Omental fat pad (tissue), 4 donors: ENCODE measurements around the gene USP32. TPM values are rescaled to one million over a fixed set of nuclear protein-coding genes. Genes with fewer than 3 reads are reported as not detected.

Experiments
- ATAC-seq: fragments of 150-250 bp; one replicate; pipeline ENCODE4 v1.9.1; 2016; ENCODE audit warnings: mild to moderate bottlenecking, moderate library complexity; ENCODE audit not compliant: low FRiP score
- DNase-seq: peaks from one replicate; pipeline ENCODE4 v3.0.0-alpha.2; 2019; ENCODE audit warnings: low spot score
- total RNA-seq, 4 donors: library from RNA; depleted of rRNA; stranded (reverse); fragments of >200 nt; gene quantifications; one replicate each; pipeline ENCODE4 v1.1.0, GENCODE V29; 2016
- TF ChIP-seq, protein P1 (sequence below), 3 donors: fragments of 450-650 bp; IDR thresholded peaks; one replicate each; pipeline ENCODE4 v1.5.1; 2016 to 2017; ENCODE audit warnings: antibody characterized with exemption in 3 of 3, mild to moderate bottlenecking in 3 of 3, moderate library complexity in 2 of 3

USP32 gene
- total RNA-seq, 4 donors from 2014 or later: 53.3 to 91.6 (median 69.7) TPM

DNA sequence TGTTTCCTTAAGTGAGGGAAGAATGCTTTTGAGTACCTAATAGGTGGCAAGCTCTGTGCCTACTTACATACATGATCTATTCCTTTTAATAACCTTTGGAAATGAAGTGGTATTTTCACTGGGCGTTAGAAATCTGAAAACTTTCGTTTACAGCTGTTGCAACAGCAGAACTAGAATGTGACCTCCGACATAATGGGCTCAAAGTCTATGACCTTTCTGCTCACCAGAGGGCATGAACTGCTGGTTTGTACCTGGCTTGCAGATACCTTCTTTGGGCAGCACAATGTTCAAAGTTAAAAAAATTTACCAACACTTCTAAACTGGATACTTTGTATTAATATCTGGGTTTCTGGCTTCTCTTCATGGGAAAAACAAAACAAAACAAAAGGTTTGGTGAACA, 217.9 kb downstream of the USP32 start:
- DNase-seq: no peak
- ATAC-seq: no peak
- TF ChIP-seq, protein P1, sequence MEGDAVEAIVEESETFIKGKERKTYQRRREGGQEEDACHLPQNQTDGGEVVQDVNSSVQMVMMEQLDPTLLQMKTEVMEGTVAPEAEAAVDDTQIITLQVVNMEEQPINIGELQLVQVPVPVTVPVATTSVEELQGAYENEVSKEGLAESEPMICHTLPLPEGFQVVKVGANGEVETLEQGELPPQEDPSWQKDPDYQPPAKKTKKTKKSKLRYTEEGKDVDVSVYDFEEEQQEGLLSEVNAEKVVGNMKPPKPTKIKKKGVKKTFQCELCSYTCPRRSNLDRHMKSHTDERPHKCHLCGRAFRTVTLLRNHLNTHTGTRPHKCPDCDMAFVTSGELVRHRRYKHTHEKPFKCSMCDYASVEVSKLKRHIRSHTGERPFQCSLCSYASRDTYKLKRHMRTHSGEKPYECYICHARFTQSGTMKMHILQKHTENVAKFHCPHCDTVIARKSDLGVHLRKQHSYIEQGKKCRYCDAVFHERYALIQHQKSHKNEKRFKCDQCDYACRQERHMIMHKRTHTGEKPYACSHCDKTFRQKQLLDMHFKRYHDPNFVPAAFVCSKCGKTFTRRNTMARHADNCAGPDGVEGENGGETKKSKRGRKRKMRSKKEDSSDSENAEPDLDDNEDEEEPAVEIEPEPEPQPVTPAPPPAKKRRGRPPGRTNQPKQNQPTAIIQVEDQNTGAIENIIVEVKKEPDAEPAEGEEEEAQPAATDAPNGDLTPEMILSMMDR (IDR thresholded peaks at IDR 0.05): no peak

DNA sequence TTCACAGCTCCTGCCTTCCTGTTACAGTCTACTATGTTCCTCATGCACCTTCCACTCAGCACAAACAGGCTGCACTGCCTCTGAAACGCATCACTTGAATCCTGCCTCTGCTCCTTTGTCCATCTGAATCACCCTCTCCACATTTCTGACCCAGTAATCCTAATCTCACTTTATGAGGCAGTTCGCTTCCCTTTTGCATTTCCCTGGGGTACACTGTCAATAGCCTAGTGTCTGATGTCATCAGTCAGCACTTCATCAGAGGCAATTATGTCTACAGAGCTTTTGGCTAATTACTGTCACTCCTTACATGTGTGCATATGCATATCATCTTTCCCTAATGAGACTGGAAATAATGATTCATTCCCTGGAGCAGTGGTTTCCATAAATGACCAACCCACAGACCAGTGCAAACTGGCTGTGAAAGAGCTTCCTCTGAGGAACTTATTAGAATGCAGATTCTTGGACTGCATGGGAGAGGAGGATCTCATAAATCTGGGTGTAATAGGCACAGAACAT, 218.6 kb downstream of the USP32 start:
- DNase-seq (no peak), ATAC-seq (no peak)
- TF ChIP-seq, protein P1 (IDR thresholded peaks at IDR 0.05): no peak

DNA sequence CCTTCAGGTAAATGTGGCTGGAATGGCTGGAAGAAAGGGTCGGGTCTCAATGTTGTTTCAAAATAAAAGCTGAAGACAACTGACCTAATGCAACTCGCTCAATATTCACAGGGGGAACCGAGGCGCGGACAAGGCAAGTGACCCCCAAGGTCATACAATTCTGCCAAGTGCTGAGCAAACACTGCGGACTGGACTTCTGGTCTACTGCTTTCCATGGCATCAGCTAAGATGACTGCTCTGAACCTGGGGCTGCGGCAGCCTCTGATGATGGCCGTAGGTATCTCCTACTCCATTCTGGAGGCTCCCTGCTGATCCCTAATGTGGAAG, 220.2 kb downstream of the USP32 start:
- ATAC-seq: no peak
- TF ChIP-seq, protein P1 (IDR thresholded peaks at IDR 0.05): no peak

DNA sequence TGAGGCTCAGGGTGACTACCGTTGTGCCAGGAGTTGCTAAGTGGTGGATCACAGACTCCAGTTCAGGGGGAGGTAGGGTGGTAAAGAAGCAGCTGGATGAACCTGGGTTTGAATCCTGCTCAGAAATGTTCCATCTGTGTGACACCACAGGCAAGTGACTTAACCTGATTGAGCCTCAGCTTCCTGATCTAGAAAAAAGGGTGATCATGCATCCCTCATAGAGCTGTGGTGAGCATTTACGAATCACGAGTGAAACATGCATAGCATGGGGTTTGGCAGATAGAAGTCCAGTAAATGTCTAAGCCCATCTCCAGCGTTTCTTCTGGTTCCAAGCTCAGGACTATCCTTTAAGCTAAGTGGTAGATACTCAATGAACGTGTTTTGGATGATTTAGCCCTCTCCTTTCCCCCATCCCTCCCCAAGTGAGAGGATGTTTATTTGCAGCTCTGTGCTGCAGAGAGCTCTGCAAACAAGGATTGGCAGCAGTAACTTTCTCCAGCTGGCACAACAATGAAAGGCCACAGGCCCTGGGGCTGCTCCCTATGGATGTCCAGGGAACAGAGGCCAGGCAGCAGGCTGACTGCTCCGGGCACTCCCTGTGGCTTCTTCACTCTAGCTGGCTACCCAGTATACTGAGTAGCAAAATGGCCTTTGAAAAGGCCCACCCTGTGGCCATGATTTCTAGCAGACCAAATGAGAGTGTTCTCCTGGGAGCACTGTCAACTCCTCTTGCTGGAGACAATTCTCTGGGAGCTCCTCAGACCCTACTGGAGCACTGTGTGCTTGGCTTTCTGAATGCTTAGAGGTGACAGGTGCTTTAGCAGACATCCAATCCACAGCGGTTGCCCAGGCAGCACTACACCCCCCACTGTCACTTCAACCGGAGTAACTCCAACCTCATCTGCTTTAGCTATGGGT, 220.8 kb downstream of the USP32 start:
- TF ChIP-seq, protein P1 (IDR thresholded peaks at IDR 0.05): no peak
- no peak for ATAC-seq
- no peak for DNase-seq

More for the DNA sequence above, 220.2 kb downstream of the USP32 start:
- no peak for DNase-seq

DNA sequence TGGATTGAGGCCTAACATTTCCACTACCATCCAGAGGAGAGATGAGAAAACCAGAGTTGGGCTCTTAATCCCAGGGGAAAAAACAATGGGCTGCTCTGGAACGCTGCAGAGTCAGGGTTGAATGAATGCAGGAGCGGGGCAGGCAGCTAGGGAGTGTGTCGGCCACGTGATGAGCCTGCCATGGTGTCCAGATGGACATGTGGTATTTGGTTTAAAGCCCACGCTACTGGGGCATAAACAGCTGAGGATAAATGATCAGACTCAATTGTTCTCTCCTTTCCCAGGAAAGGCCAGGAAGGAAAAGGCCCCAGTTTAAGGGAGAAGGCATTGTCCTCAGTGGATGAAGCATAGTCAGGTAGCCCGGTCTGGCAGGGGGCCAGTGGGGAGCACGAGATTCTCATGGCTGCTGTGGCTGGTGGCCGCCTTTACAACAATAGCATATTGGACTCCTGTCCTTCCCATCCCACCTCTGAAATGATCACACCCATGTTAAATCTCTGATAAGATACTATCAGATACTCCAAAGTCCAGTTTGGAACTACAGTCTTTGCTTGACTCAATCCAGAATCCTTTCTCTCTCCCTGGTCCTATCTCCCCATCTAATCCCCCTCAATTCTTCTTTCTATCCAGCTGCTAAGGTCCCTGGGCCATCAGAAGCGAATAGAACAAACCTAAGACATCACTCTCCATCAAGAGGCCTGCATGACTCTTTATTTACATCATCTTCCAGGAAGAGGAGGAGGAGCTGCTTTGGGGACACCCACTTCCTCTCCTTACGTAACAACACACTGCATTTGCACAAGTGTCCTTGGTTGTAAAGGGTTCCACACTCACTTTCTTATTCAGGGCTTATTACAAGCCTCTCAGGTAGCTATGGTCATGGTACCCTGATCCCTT, 221.8 kb downstream of the USP32 start:
- DNase-seq (no peak), ATAC-seq (no peak)
- TF ChIP-seq, protein P1 (IDR thresholded peaks at IDR 0.05): no peak

DNA sequence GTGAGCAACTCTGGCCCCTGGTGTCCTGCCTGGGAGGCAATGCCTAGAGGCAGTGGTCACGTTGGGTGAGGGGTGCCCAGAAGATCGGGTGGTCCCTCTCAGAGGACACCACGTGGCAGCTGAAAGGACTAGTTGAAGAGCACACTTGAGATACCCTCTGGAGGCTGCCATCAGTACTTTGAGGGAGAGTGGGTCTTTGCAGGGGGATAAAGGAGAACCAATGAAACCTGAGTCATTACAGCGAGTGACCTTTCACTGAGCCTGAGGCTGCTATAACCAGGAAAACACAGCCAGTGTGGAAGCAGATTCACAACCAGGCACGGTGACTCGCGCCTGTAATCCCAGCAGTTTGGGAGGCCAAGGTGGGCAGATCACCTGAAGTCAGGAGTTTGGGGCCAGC, 223.3 kb downstream of the USP32 start:
- no peak for ATAC-seq
- DNase-seq: no peak
- TF ChIP-seq, protein P1 (IDR thresholded peaks at IDR 0.05): no peak
